GM12891 (cell line): ENCODE measurements around the gene TBC1D8.
"Not testable (repeated sequence)": the region's sequence is repeated elsewhere in the genome, so short reads cannot be mapped to it uniquely, and the experiment has no call there.

Experiments
- DNase-seq: peaks from one replicate; pipeline ENCODE4 v3.0.0; 2011; ENCODE audit warnings: low spot score; ENCODE audit not compliant: insufficient read length
- FAIRE-seq: peaks from 2 replicates; lab custom pipeline; 2011; peaks lifted over from hg19 to GRCh38; lab: Jason Lieb, UNC
- PAX5 ChIP-seq: IDR thresholded peaks from 2 replicates; pipeline ENCODE4 v1.6.1; 2011; ENCODE audit warnings: low read length, moderate library complexity, mild to moderate bottlenecking; ENCODE audit not compliant: insufficient read depth, severe bottlenecking
- POLR2A ChIP-seq: IDR thresholded peaks from 2 replicates; pipeline ENCODE4 v1.6.1; 2011; ENCODE audit warnings: low read depth, low read length, control low read depth
- POLR2AphosphoS5 ChIP-seq: IDR thresholded peaks from 2 replicates; pipeline ENCODE4 v1.6.1; 2011; ENCODE audit warnings: low read depth, low read length, control low read depth
- POU2F2 ChIP-seq: IDR thresholded peaks from 2 replicates; pipeline ENCODE4 v1.6.1; 2011; ENCODE audit warnings: low read depth, mild to moderate bottlenecking, control low read depth, low read length, moderate library complexity
- SPI1 ChIP-seq: IDR thresholded peaks from 2 replicates; pipeline ENCODE4 v1.6.1; 2011; ENCODE audit warnings: low read depth, low read length, control low read depth
- TAF1 ChIP-seq: IDR thresholded peaks from 2 replicates; pipeline ENCODE4 v1.6.1; 2011; ENCODE audit warnings: low read depth, low read length, control low read depth

TBC1D8 gene

DNA sequence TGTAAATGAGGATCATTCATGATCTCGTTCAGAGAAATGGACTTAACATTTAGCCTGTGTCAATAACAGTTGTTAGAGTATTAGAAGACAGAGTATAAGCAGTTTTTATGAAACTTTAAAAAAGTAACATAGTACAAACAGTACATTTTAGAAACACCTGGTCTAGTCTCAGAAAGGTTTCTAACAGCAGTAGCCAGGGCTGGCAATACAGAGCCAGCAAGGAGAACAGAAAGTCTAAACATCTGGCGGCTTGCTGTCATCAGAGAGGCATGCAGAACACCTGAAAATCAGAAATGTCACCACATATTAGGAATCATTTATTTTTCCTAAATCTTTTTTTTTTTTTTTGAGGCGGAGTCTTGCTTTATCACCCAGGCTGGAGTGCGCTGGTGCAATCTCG, 99.0 kb downstream of the TBC1D8 start:
- TF ChIP-seq POU2F2 (no peak), SPI1 (no peak), TAF1 (no peak), POLR2AphosphoS5 (no peak)
- no peak for DNase-seq
- FAIRE-seq: no peak

DNA sequence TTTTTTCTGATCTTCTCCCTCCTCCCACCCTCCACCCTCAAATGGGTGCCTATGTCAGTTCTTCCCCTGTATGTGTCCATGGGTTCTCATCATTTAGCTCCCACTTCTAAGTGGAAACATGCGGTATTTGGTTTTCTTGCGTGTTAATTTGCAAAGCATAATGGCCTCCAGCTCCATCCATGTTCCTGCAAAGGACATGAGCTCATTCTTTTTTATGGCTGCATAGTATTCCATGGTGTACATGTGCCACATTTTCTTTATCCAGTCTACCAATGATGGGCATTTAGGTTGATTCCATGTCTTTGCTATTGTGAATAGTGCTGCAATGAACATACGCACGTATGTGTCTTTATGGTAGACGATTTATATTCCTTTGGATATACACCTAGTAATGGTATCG, 100.3 kb downstream of the TBC1D8 start:
- FAIRE-seq, DNase-seq: not testable (repeated sequence)

GRCh38 chr2:101048756-101049155, 102.4 kb downstream of the TBC1D8 start:
- DNase-seq (no peak), FAIRE-seq (no peak)
- no peak for TF ChIP-seq POLR2AphosphoS5
- no peak for TF ChIP-seq TAF1
- no peak for TF ChIP-seq PAX5
- TF ChIP-seq SPI1: no peak
- no peak for TF ChIP-seq POU2F2
- no peak for TF ChIP-seq POLR2A

GRCh38 chr2:101047774-101048173, 103.4 kb downstream of the TBC1D8 start:
- FAIRE-seq (no peak), DNase-seq (no peak)
- TF ChIP-seq SPI1 (no peak), PAX5 (no peak), POLR2AphosphoS5 (no peak), TAF1 (no peak), POU2F2 (no peak), POLR2A (no peak)

DNA sequence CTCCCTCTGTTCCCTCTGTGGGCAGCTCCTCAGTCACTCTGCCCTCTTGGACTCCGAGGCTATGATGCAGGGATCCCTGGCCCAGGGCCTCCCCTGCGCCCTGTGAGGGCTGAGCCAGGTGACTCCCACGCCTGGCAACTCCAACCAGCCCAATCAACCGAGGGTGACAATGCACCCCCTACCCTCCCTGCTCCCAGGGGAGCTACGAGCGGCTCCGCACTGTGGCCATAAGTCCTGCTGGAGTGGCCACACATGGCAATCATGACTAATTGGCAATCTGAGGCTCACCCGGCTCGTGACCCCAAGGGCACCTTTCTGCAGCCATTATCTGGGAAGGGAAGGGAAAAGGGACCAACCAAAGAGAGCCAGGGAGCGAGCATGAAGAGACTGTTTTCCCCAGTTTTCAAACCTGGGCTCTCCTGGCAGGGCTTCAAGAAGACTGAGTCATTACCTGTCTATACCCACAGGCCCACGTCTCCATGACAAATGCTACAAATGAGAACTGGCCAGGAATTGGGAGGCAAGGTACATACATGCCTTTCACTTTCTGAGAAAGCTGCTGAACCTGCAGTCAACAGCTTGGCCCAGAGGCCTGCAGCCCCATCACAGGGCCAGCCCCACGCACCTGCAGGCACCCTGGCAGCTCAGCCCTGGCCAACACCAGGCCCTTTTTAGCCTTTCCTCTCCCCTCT, 104.0 kb downstream of the TBC1D8 start:
- DNase-seq (no peak), FAIRE-seq (no peak)
- no peak for TF ChIP-seq SPI1
- TF ChIP-seq TAF1: no peak
- no peak for TF ChIP-seq PAX5
- no peak for TF ChIP-seq POLR2A
- TF ChIP-seq POLR2AphosphoS5: no peak
- no peak for TF ChIP-seq POU2F2

- DNase-seq (no peak), FAIRE-seq (no peak)
- TF ChIP-seq TAF1 (no peak), POLR2A (no peak), POLR2AphosphoS5 (no peak), POU2F2 (no peak), SPI1 (no peak), PAX5 (no peak)
Measured at GRCh38 chr2:101045330-101045729, 105.9 kb downstream of the TBC1D8 start.

DNA sequence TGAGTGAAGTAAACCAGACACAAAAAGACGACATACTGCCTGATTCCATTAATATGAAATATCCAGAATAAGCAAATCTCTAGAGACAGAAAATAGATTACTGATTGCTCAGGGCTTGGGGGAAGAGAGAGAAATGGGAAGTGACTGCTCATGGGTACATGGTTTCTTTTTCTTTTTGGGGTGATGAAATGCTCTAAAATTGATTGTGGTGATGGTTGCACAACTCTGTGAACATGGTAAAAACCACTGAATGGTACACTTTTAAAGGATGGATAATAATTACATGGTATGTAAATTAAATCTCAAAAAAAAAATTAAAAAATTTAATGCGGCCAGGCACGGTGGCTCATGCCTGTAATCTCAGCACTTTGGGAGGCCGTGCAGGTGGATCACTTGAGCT, 109.8 kb downstream of the TBC1D8 start:
- no peak for DNase-seq
- TF ChIP-seq TAF1 (no peak), SPI1 (peak; percentile 57; the same call in 1 of the 2 replicates), PAX5 (no peak)
- FAIRE-seq: no peak

GRCh38 chr2:101040761-101041160, 110.4 kb downstream of the TBC1D8 start:
- TF ChIP-seq POLR2AphosphoS5 (no peak), TAF1 (no peak), POU2F2 (no peak), PAX5 (no peak), POLR2A (no peak), SPI1 (no peak)
- DNase-seq (no peak), FAIRE-seq (no peak)

DNA sequence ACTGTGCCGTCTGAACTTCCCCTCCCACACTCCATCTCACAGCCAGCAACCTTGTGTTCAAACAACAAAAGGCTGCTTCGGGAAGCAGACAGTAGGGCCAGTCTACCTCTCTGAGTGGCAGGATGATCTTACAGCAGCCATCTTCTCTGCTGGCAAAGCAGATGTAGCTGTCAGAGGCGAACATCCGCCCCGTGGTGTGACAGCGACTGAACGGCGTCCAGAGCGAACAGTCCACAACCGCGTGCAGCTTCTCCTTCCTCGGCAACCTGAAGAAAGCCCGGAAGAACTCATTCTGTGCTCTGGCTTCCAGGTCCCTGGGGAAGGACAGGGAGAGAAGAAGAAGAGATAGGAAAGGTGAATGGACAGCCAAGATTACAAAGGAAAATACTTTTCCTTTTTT, 111.1 kb downstream of the TBC1D8 start:
- TF ChIP-seq POU2F2 (no peak), PAX5 (no peak), TAF1 (no peak), POLR2AphosphoS5 (no peak), POLR2A (no peak), SPI1 (no peak)
- FAIRE-seq (no peak), DNase-seq (no peak)

DNA sequence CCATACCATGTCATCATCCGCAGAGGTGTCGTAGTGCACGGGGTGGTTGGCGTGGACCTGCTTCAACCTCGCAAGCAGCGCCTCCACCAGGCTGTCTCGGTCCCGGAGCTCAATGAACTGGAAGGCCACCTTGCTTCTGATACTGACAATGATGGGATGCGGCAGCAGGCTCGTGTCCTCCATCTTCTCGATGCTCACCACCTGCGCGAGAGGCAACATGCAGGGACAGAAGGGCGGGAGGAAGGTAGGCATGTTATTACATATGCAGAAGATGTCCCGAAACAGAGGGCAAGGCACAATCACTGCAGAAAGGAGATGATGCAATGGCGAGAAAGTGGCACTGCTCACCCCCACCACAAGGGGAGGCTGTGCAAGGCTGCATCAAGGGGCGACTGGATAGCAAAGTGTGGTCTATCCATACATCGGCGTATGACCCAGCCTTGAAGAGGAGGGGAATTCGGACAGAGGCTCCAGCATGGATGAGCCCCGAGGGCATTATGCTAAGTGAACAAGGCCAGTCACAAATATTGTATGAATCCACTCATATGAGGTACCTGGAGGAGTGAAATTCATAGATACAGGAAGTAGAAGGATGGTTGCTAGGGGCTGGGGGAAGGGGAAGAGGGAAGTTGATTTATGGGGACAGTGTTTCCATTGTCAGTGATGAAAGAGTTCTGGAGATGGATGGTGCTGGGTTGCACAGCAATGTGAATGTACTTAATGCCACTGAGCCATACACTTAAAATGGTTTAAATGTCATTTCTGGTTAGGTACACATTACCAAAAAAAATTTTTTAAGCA, 112.5 kb downstream of the TBC1D8 start:
- TF ChIP-seq TAF1: no peak
- no peak for TF ChIP-seq POLR2AphosphoS5
- TF ChIP-seq SPI1: no peak
- no peak for TF ChIP-seq POLR2A
- no peak for TF ChIP-seq POU2F2
- no peak for TF ChIP-seq PAX5
- DNase-seq (no peak), FAIRE-seq (no peak)
